Liver (tissue), 9 donors: ENCODE measurements around the gene EPHB6. TPM values are rescaled to one million over a fixed set of nuclear protein-coding genes. Genes with fewer than 3 reads are reported as not detected.

Source experiments
- DNase-seq: peaks from one replicate; pipeline ENCODE4 v3.0.0-alpha.2; 2017; ENCODE audit warnings: low spot score
- H3K27ac ChIP-seq, 2 donors: one replicate each; pipeline ENCODE4 v1.7.0; 2013; ENCODE audit warnings: inconsistent platforms in 2 of 2, low read length in 2 of 2, control low read depth in 1 of 2, low read depth in 1 of 2, mild to moderate bottlenecking in 1 of 2
- H3K27me3 ChIP-seq, 4 donors: one replicate each; pipeline versions ENCODE4 v1.6.1 to v1.7.0; 2013; ENCODE audit warnings: low read length in 3 of 4, inconsistent platforms in 1 of 4, mild to moderate bottlenecking in 1 of 4, moderate library complexity in 1 of 4; ENCODE audit not compliant: control insufficient read depth in 4 of 4, insufficient read depth in 4 of 4
- H3K36me3 ChIP-seq, 4 donors: one replicate each; pipeline versions ENCODE4 v1.6.1 to v1.7.0; 2013; ENCODE audit warnings: low read length in 3 of 4, mild to moderate bottlenecking in 3 of 4, low read depth in 1 of 4, moderate library complexity in 1 of 4; ENCODE audit not compliant: control insufficient read depth in 4 of 4, insufficient read depth in 3 of 4
- H3K4me1 ChIP-seq, 4 donors: one replicate each; pipeline versions ENCODE4 v1.6.1 to v1.7.0; 2013; ENCODE audit warnings: low read length in 3 of 4, mild to moderate bottlenecking in 3 of 4, moderate library complexity in 1 of 4; ENCODE audit not compliant: control insufficient read depth in 4 of 4, insufficient read depth in 4 of 4
- H3K4me3 ChIP-seq, 3 donors: one replicate each; pipeline versions ENCODE4 v1.6.1 to v1.7.0; 2013; ENCODE audit warnings: low read length in 3 of 3, control low read depth in 1 of 3, low read depth in 1 of 3, mild to moderate bottlenecking in 1 of 3
- H3K9ac ChIP-seq, 2 donors: one replicate each; pipeline ENCODE4 v1.7.0; 2013; ENCODE audit warnings: low read length in 2 of 2, mild to moderate bottlenecking in 2 of 2, moderate library complexity in 2 of 2, control low read depth in 1 of 2, low read depth in 1 of 2
- H3K9me3 ChIP-seq, 4 donors: one replicate each; pipeline versions ENCODE4 v1.6.1 to v1.7.0; 2013; ENCODE audit warnings: low read length in 3 of 4; ENCODE audit not compliant: control insufficient read depth in 4 of 4
- ATF3 ChIP-seq: IDR thresholded peaks from 2 replicates; pipeline ENCODE4 v1.6.1; 2016; ENCODE audit warnings: antibody characterized with exemption
- CTCF ChIP-seq: fragments of 150-350 bp; IDR thresholded peaks from 2 replicates; pipeline ENCODE4 v1.5.1; 2017; ENCODE audit warnings: improper control_type of control experiment, low read depth, low read length; ENCODE audit not compliant: missing input control
- EGR1 ChIP-seq, 2 donors: IDR thresholded peaks; 2 replicates each; pipeline ENCODE4 v1.6.1; 2016 to 2018; ENCODE audit warnings: antibody characterized with exemption in 2 of 2, low read depth in 2 of 2
- FOXA1 ChIP-seq: IDR thresholded peaks from 2 replicates; pipeline ENCODE4 v1.6.1; 2016; ENCODE audit warnings: antibody characterized with exemption
- FOXA2 ChIP-seq: IDR thresholded peaks from 2 replicates; pipeline ENCODE4 v1.6.1; 2016; ENCODE audit warnings: antibody characterized with exemption
- GABPA ChIP-seq, 2 donors: IDR thresholded peaks in 1 of 2; conservative IDR thresholded peaks in 1 of 2; 2 replicates each; pipeline ENCODE4 v1.6.1; 2016; ENCODE audit warnings: antibody characterized with exemption in 2 of 2, mild to moderate bottlenecking in 1 of 2, moderate library complexity in 1 of 2
- HNF4A ChIP-seq, 2 donors: conservative IDR thresholded peaks; 2 replicates each; pipeline ENCODE4 v1.6.1; 2016; ENCODE audit warnings: antibody characterized with exemption in 2 of 2, mild to moderate bottlenecking in 2 of 2
- HNF4G ChIP-seq: IDR thresholded peaks from 2 replicates; pipeline ENCODE4 v1.6.1; 2016; ENCODE audit warnings: antibody characterized with exemption
- MAX ChIP-seq: IDR thresholded peaks from 2 replicates; pipeline ENCODE4 v1.6.1; 2016; ENCODE audit warnings: antibody characterized with exemption
- NR2F2 ChIP-seq: IDR thresholded peaks from 2 replicates; pipeline ENCODE4 v1.6.1; 2016; ENCODE audit warnings: antibody characterized with exemption
- RAD21 ChIP-seq, 2 donors: IDR thresholded peaks; 2 replicates each; pipeline ENCODE4 v1.6.1; 2016; ENCODE audit warnings: antibody characterized with exemption in 2 of 2, mild to moderate bottlenecking in 2 of 2
- RXRA ChIP-seq, 2 donors: IDR thresholded peaks; 2 replicates each; pipeline ENCODE4 v1.6.1; 2017 to 2018; ENCODE audit warnings: antibody characterized with exemption in 2 of 2, mild to moderate bottlenecking in 1 of 2
- SP1 ChIP-seq: IDR thresholded peaks from 2 replicates; pipeline ENCODE4 v1.6.1; 2018; ENCODE audit warnings: antibody characterized with exemption, mild to moderate bottlenecking
- TAF1 ChIP-seq: conservative IDR thresholded peaks from 2 replicates; pipeline ENCODE4 v1.6.1; 2016; ENCODE audit warnings: antibody characterized with exemption, mild to moderate bottlenecking
- YY1 ChIP-seq: IDR thresholded peaks from 2 replicates; pipeline ENCODE4 v1.6.1; 2016; ENCODE audit warnings: antibody characterized with exemption, mild to moderate bottlenecking
- ZBTB33 ChIP-seq: IDR thresholded peaks from 2 replicates; pipeline ENCODE4 v1.6.1; 2016; ENCODE audit warnings: antibody characterized with exemption
- WGBS: extraction: QIAGEN DNeasy Blood & Tissue Kit; methylation state at CpG from one replicate; pipeline ENCODE4 v1.1.7; 2013; 5-methylcytosine and 5-hydroxymethylcytosine counted together
- polyA plus RNA-seq, 2 donors: library from polyadenylated mRNA; stranded (reverse) in 1 of 2; unstranded in 1 of 2; fragments of 200-250 nt in 1 of 2; fragments of >200 nt in 1 of 2; fragmentation: Nextera tagmentation in 1 of 2; extraction: Ambion mirVana in 1 of 2; gene quantifications; one replicate each; pipeline versions ENCODE4 v1.2.1 to v1.2.3, GENCODE V29; 2013 to 2015
- total RNA-seq, 2 donors: library from RNA; depleted of rRNA; stranded (reverse); fragments of >200 nt; gene quantifications; one replicate each; pipeline ENCODE4 v1.2.3, GENCODE V29; 2014
- donor health status: healthy.
- donor health status: healthy.
- donor health status: healthy.
- donor health status: healthy.
- donor health status: healthy.

EPHB6 gene
- total and polyA plus RNA-seq, 4 donors, result 1.2 to 4.3 (median 2.0) TPM

- H3K27ac ChIP-seq, result no peak overlapping the region
- peaks cover 2 to 23% (median 15%) of the 10 kb centered on the region in 4 donors for H3K4me1 ChIP-seq
- TF ChIP-seq CTCF (no peak), TAF1 (no peak), RAD21 (IDR thresholded peaks at IDR 0.05) (no peak), FOXA1 (no peak), SP1 (no peak)
- H3K9ac ChIP-seq, result no peak overlapping the region
- WGBS, result 81% methylated on average over 4 of the region's 4 CpGs
- no peaks in the 10 kb centered on the region for H3K36me3 ChIP-seq
- H3K4me3 ChIP-seq, result no peak overlapping the region
- DNase-seq, result no peak
- no peaks in the 10 kb centered on the region for H3K9me3 ChIP-seq
- peaks cover 0 to 2% (median under 1%) of the 10 kb centered on the region in 4 donors for H3K27me3 ChIP-seq
Measured at GRCh38 chr7:142851269-142851668, 3.6 kb upstream of the EPHB6 start.

GRCh38 chr7:142851919-142852318 lies 3.0 kb upstream of the EPHB6 start:
- no peaks in the 10 kb centered on the region for H3K9me3 ChIP-seq
- no peaks in the 10 kb centered on the region for H3K36me3 ChIP-seq
- H3K4me1 ChIP-seq, result peaks cover 2 to 24% (median 15%) of the 10 kb centered on the region in 4 donors
- no peak overlapping the region for H3K27ac ChIP-seq
- no peak overlapping the region for H3K4me3 ChIP-seq
- H3K27me3 ChIP-seq, result peaks cover 0 to 2% (median under 1%) of the 10 kb centered on the region in 4 donors
- no peak overlapping the region for H3K9ac ChIP-seq
- TF ChIP-seq CTCF (no peak), FOXA1 (no peak), FOXA2 (no peak), MAX (no peak), GABPA (IDR thresholded peaks at IDR 0.05 in 1 of 2, conservative IDR thresholded peaks at IDR 0.05 in 1 of 2) (no peak)
- DNase-seq, result no peak

GRCh38 chr7:142853739-142854371 lies 1.0 kb upstream of the EPHB6 start:
- Histone ChIP-seq H3K27ac (peak overlapping the region; percentile 47 to 57), H3K36me3 (no peaks in the 10 kb centered on the region), H3K9me3 (no peaks in the 10 kb centered on the region), H3K4me1 (peaks cover 2 to 24% (median 15%) of the 10 kb centered on the region in 4 donors), H3K27me3 (peaks cover 0 to 2% (median under 1%) of the 10 kb centered on the region in 4 donors), H3K4me3 (peak overlapping the region; percentile 80 to 85 (median 83)), H3K9ac (peak overlapping the region in 1 of 2 donors; percentile 42)
- peak; percentile 73 for DNase-seq
- TF ChIP-seq FOXA1 (no peak), EGR1 (IDR thresholded peaks at IDR 0.05; ENCODE audit: low read depth in 2 of 2) (no peak), ATF3 (no peak), GABPA (IDR thresholded peaks at IDR 0.05 in 1 of 2, conservative IDR thresholded peaks at IDR 0.05 in 1 of 2) (no peak), HNF4A (conservative IDR thresholded peaks at IDR 0.05) (no peak), RXRA (IDR thresholded peaks at IDR 0.05) (peak in 1 of 2 donors; percentile 11), RAD21 (IDR thresholded peaks at IDR 0.05) (peak; percentile 86 to 87), CTCF (peak; percentile 74), HNF4G (no peak), NR2F2 (no peak), YY1 (no peak), ZBTB33 (no peak)
- WGBS, result under 1% methylated on average over 23 of the region's 23 CpGs
